GM21529 (cell line): Measurements from ENCODE around the gene NPY2R.

Experiments
- ATAC-seq: cut with Tn5 transposase; IDR thresholded peaks from one replicate; pipeline ENCODE4 v1.9.1; 2021; ENCODE audit not compliant: unreplicated experiment

The NPY2R gene, protein sequence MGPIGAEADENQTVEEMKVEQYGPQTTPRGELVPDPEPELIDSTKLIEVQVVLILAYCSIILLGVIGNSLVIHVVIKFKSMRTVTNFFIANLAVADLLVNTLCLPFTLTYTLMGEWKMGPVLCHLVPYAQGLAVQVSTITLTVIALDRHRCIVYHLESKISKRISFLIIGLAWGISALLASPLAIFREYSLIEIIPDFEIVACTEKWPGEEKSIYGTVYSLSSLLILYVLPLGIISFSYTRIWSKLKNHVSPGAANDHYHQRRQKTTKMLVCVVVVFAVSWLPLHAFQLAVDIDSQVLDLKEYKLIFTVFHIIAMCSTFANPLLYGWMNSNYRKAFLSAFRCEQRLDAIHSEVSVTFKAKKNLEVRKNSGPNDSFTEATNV

DNA sequence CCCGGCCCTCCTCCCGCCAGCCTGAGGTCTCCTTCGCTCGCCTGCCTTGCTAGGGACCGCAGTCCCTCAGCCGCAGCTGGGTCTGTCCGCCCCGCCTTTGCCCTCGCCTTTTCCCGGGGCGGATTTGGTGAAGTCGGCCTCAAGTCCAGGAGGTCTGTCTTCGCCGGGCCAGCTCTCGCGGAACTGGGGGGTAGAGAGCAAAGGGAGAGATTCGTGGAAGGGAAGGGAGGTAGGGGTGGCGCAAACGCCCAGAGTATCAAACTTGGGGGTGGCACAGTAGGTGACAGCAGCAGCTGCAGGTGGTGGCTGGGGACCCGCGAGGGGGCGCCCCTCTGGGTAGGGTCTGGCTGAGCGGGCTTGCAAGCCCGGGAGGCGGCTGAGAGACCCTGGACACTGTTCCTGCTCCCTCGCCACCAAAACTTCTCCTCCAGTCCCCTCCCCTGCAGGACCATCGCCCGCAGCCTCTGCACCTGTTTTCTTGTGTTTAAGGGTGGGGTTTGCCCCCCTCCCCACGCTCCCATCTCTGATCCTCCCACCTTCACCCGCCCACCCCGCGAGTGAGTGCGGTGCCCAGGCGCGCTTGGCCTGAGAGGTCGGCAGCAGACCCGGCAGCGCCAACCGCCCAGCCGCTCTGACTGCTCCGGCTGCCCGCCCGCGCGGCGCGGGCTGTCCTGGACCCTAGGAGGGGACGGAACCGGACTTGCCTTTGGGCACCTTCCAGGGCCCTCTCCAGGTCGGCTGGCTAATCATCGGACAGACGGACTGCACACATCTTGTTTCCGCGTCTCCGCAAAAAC is at the start of gene NPY2R:
Gene NPY2R, plus strand, starts transcription at position 379 of the 797 bp plus-strand sequence. CDS start 5,304 bp downstream, outside the sequence.
- ATAC-seq, result no peak

DNA sequence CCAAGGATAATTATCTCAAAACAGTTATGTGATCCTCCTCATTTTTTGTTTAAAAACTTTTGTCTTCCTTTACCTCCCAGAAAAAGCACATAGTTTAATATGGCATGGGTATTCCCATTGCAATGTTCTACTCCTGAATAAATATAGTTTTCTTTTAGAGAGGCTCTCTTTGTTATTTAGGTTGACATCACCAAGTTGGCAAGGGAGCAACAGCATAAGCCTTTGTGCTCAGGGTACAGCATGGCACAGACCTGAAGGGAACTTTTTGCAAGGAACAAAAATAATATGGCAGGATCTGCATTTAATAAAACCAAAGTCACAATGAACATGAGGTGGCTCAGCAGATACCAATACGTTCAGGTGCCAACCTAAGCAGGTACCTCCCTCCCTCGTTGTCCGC is 47.1 kb upstream of the NPY2R start:
- no peak for ATAC-seq

DNA sequence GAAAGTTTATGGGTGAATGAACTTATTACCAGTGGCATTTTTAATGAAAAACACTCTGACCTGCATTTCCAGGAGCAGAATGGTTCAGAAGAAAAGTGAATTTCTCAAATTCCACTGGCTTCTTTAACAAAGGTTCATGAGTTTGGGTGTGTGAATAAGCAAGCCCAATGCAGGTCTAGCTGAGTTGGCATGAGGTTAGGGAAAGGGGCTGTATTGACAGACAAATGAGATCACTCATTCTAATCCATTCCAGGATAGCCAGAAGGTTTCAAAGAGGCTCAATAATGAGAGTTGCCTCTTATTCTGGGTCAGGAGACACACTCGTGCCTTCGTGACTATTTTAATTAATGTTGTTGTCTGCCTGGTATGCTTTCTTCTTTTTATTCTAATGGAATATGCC is 43.7 kb upstream of the NPY2R start:
- no peak for ATAC-seq

DNA sequence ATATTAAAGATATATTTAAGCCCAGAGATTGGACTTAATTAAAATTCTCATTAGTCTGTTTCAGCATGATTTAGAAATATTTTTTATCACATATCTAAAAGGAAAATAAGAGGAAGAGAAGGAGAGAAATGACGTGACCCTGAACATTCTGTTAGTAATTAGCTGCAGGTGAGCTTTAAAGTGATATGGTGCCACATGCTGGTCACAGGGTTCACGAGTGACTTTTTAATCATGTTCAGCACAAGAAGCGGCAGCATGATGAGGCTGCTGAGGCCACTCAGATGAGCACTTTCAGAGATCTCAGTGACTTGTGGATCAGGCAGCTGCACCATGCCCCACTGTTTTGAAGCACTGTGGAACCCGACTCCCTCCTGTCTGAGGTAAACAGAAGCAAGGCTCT is 37.9 kb upstream of the NPY2R start:
- no peak for ATAC-seq

DNA sequence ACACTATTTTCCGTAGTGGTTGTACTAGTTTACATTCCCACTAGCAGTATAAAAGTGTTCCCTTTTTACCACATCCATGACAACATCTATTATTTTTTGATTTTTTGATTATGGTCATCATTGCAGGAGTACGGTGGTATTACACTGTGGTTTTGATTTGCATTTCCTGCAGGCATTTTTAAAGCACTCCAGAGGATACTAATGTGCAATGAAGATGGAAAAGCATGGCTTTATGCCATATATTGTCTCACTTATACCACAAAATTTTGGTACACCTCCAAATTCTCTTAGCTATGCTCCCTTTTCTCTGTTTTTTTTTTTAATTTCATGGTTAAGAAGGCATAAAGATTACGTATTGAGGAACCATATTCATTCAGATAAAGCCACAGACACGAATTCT is 35.1 kb upstream of the NPY2R start:
- no peak for ATAC-seq

DNA sequence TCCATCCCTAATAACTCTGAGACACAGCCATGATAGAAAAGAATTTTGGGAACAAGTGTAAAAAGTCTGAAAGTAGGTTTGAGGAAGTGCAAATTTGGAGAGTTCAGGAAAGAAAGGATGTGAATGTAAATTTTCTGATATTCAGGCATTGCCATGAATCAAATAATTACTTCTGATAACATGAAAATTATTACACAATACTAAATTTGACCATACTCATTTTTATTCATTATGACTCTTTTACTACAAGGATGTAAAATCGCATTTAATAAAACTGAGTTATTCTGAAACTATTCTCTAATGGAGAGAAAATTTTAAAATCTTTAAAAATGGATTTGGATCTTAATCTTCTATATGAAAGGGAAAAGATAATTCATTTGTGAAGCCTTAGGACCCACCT is 33.8 kb upstream of the NPY2R start:
- ATAC-seq, result no peak

DNA sequence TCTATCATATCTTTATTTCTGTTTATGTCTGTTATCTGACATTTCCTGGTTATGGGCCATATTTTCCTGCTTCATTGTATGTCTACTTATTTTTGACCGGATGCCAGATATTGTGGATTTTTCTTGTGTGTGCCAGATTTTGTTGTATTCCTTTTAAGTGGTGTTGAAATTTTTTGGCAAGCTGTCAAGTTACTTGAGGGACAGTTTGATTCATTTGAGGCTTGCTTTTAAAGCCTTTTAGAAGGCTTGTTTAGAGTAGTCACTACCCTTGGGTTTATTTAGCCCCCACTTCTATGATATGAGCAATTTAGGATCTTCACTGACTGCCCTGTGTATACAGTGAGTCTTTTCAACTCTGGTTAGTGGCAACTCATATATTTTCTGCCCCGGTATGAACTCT is 29.2 kb upstream of the NPY2R start:
- no peak for ATAC-seq

DNA sequence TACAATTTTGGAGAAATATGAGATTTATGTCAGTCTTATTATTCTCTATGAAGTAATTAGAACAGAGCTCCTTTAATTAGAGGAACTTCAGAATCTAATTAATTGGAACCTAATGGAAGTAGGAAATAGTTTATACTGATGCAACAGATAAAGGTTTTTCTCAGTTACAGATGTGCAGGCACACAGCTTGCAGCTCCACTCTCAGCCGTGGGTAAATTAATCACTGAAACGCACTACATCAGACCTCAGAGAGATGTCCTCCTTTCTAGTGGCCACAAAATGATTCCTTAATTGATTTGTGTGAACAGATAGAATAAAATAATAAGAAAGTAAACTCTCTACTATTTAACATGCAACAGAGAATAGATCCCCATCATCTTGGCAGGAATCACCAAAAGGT is 21.5 kb upstream of the NPY2R start:
- no peak for ATAC-seq

DNA sequence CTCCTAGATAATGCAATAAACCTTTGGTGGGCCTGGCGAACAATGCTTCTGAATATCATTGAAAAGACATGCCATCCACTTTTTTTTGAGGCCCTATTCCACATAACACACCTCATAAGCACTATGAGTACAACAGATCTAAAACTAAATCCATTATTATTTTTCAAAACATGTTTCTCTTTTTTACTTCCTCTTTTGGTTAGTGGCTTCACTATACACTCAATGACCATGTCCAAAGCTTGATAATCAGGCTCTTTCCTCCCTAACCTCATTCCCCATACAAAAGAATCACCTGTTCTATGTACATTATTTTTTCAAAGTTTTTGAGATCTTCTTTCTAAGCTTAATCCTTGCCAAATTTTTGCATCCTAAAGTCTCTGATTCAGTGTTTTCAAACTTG is 20.4 kb upstream of the NPY2R start:
- ATAC-seq, result no peak

DNA sequence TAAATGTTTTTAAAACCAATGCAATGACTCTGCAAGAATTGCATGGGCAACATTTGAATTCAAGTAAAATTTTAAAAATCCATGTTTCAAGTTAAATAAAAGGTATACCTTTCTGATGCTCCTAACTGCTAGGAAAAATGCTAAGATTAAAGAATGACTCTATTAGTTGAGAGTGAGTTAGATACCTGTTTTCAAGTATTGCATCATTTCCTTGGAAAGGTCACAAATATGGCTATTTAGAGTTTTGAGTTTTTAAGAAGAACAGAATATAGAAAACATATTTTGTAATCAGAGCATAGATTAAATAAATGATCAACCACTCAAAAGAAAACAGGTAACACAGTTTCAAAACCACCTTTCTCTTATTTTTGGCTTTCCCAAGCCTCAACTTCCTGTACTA is 18.3 kb upstream of the NPY2R start:
- ATAC-seq, result no peak

DNA sequence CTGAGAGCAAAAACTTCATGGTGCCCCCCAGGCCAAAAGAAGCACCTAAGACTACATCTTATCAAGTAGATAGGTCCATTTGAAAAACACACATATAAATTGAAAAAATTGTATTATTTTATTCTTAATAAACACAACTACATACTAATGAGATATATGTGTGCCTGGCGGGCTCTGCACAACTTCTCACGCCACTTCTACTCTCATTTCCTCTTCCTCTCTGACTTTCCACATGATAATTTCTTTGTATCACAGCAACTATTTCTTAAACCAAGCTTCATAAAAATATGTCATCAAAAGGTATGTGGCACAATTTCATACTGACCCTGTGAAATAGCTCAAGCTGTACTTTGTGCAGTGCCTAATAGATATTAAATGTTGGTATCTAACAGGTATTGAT is 10.7 kb upstream of the NPY2R start:
- no peak for ATAC-seq

DNA sequence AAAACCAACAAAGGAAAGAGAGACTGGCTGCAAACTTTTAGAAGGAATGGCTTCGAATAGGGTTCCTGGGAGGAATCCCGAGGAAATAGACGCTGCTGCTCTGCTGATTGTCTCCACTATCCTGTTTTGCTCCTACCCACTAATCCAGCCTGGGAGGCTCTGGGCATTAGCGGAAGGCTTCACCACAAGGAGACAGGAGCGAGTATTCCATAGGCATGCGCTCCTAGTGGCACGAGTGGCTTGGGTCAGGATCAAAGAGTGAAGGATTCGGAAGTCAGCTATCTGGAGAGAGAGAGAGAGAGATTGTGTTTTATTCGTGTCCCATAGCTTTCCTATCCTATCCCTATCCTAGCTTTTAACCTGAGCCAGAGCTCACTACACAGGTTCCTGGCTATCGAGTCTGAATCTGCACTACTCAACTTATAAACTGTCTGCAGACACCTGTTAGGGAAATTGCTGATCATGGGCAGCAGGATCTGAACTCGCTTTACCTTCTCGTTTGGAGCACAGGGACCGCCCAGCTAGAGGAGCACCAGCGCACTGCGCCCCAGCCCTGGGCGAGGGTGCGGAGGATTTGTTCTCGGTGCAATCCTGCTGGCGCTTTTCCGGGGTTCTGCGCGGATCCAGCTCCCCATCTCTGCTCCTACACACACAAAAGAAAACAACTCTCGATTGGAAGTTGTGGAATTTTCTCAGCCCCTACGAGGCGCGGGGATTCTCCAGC is 740 bp upstream of the NPY2R start:
- ATAC-seq, result no peak

DNA sequence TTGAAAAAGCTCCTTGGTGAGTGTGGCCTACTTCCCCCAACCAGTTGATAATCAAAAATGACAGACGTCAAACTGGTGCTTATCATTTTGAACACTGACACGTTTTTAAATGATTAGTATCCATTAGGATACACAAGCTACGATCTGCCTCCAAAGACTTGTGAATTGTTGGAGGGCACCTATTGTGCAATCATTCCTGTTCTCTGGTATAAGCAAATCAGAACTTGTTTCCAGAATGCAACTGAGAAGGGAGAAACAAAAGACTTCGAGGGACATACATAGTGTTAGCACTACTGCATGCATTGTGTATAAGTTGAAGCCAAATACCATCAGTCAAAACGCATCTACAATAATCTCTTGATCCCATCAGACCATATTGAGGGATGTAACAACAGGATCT is 11.6 kb downstream of the NPY2R start:
- ATAC-seq, result no peak

DNA sequence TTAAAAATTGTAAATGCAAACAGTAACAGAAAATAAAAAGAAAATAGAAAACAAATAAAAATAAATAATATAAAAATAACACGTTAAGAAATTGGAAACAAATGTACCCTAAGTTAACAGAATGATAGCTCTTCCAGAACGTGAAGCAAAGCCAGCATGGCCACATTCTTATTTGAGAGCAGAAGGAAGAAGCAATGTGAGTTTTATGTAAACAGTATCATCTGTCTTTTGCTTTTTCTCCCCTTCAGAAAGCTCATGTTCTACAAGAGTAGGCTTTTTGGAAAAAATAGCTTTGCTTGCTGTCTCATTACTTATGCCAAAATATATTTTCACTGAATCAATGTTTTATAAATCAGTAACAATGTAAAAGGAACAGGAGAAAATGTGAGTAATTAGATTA is 18.7 kb downstream of the NPY2R start:
- ATAC-seq, result no peak

DNA sequence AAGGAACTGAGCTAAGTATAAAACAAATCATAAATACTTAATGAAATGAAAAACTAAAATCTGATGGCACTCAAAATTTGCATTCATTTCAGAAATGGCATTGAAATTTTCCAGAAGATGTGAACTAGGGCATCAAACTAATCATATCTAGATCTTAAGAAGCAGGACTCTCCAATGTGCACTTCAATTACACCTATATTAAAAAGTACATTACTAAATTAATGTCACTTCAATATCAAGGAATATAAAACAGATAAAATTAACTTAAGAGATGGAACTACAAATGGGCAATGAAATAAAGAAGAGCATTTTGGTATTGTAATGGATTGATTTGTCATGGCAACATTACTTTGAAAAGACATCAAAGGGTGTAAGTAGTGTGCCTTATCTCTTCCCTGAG is 20.3 kb downstream of the NPY2R start:
- ATAC-seq, result no peak

DNA sequence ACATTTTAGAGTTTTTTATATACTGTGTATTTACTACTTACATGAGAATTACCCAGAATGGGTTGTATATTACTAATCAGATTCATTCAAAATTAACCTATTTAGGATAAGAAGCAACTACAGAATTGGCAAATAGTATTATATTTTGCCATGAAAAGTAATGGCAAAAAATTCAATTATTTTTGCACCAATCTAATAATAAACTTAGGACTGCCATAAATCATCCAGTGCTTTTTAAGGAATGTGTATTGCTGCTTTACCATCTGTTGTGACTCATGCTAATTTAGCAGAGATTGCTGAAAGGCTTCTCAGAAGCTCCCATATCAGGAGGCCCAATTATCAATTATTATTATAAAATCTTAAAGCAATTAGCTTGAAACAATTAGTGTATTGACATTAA is 24.0 kb downstream of the NPY2R start:
- ATAC-seq, result no peak

DNA sequence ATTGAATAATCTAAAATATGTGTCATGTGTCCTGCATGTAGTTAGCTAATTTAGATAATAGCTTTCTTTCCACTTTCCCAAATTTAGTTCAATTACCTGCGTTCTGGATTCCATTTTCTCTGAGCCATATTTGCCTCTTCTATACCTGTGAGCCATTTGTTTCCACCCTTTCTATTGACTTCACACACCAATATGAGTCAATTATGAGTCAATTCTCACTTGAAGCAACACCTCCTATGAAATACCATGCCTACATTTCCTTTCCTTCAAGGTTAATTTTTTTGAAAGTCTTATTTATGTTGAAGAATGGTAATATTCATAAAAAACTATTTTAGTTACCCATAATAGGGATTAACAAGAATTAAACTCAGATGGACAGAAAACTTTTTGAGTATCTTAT is 25.8 kb downstream of the NPY2R start:
- ATAC-seq, result no peak

DNA sequence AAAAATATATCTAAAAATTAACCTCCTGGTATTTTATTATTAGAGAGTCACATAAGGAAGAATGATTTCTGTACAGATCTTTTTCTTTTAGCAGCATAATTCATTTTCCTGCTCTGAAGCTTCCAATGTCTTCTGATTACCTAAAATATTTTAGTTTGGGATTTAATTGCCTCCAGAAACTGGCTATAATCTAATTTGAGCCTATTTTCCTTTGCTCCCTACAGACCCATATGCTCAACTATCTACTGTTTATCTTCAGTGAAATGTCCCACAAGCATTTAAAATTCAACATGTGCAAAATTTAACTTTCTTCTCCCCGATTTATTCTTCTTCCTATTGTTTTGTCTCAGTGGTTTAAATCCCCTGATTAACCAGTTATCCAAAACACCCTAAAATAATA is 29.1 kb downstream of the NPY2R start:
- ATAC-seq, result no peak

DNA sequence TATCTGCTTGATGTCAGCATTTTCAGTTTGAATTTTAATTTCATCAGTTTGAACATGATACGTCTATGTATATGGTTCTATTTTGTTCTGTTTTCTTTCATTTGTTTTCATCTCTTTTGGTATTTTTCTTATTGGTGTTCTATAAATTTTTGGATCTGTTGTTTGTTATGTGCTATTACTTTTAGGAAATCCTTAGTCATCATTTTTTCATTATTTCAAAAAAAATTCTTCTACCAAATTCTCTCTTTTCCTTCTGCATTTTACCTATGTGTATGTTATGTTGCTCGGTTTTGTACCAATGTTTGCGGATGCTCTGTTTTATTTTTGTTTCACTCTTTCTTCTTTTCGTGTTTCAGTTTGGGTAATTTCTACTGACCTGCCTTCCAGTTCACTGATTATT is 32.8 kb downstream of the NPY2R start:
- ATAC-seq, result no peak

DNA sequence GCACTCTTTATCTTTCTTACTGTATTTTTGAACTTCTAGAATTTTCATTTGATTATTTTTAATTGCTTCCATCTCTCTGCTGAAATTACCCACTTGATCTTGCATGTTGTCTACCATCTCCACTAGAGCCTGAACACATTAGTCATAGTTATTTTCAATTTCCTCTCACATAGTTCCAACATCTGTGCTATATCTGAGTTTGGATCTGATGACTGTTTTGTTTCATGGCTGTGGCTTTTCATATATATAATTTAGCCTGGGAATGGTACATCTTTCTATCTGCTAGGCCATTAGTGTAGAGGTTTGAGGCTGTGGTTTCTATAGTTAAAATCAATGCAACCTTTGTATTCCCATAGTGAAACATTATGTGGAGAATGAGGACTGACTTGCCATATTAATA is 33.2 kb downstream of the NPY2R start:
- no peak for ATAC-seq

DNA sequence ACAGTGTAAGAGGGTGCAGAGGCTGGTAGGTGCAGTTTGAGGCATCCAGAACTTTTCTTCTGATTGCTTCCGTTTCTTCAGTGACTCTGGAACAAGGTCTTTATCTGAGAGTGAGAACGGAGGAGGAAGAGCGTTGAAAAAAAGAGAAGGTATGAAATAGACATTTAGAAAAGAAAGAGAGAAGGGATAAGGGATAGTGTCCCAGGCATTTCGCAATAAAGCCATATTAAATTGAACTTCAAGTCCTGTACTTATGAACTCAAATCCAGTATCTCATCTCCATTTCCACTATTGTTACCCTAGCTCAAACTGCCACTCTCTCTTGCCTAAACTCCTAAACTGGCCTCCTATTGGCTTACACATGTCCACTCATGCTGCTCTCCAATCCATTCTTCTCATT is 36.7 kb downstream of the NPY2R start:
- no peak for ATAC-seq
